GM12878 (cell line): ENCODE measurements around the gene PTPRF.

ENCODE experiments used
- CBFB ChIP-seq: IDR thresholded peaks from 2 replicates; pipeline ENCODE4 v1.6.1; 2016; ENCODE audit warnings: antibody characterized with exemption, low read depth
- ESRRA ChIP-seq: IDR thresholded peaks from 2 replicates; pipeline ENCODE4 v1.6.1; 2012; ENCODE audit warnings: mild to moderate bottlenecking, low read length, improper control_type of control experiment
- HCFC1 ChIP-seq: fragments of 150-350 bp; IDR thresholded peaks from 2 replicates; pipeline ENCODE4 v1.6.1; 2014; ENCODE audit warnings: low read length
- HDAC6 ChIP-seq: fragments of 200-600 bp; sonication (generic); IDR thresholded peaks from one replicate; pipeline ENCODE4 v1.8.0; 2017; ENCODE audit warnings: antibody characterized with exemption; ENCODE audit not compliant: unreplicated experiment
- POLR2A ChIP-seq: IDR thresholded peaks from 2 replicates; pipeline ENCODE4 v1.6.1; 2011; ENCODE audit warnings: low read depth, mild to moderate bottlenecking, low read length
- RCOR1 ChIP-seq: conservative IDR thresholded peaks from 2 replicates; pipeline ENCODE4 v1.6.1; 2012; ENCODE audit warnings: low read depth, low read length, improper control_type of control experiment
- SIN3A ChIP-seq: IDR thresholded peaks from 2 replicates; pipeline ENCODE4 v1.6.1; 2012; ENCODE audit warnings: low read depth, low read length, improper control_type of control experiment
- SP1 ChIP-seq: IDR thresholded peaks from one replicate; pipeline ENCODE4 v1.6.1; 2011; ENCODE audit warnings: low read depth, low read length
- SREBF2 ChIP-seq: IDR thresholded peaks from 2 replicates; pipeline ENCODE4 v1.6.1; 2012; ENCODE audit warnings: mild to moderate bottlenecking, low read length
- TAF1 ChIP-seq: IDR thresholded peaks from 2 replicates; pipeline ENCODE4 v1.6.1; 2011; ENCODE audit warnings: mild to moderate bottlenecking, low read depth, low read length, borderline replicate concordance
- USF2 ChIP-seq: IDR thresholded peaks from 2 replicates; pipeline ENCODE4 v1.6.1; 2011; ENCODE audit warnings: low read depth, low read length, improper control_type of control experiment, borderline replicate concordance

- TF ChIP-seq HCFC1 (no peak), POLR2A (no peak), HDAC6 (no peak), SREBF2 (no peak), USF2 (no peak), SP1 (no peak), SIN3A (no peak), TAF1 (no peak), CBFB (no peak), RCOR1 (no peak), ESRRA (no peak)
Observed at GRCh38 chr1:43610339-43610738, 79.7 kb downstream of the PTPRF start.
